Loucy (cell line): ENCODE measurements around the gene PLEKHO2.

Source experiments
- EZH2phosphoT487 ChIP-seq: fragments of 200-600 bp; IDR thresholded peaks from 2 replicates; pipeline ENCODE4 v1.6.1; 2018; ENCODE audit warnings: antibody characterized with exemption, mild to moderate bottlenecking, moderate library complexity, borderline replicate concordance
- TF ChIP-seq, protein P1 (sequence below): fragments of 200-600 bp; sonication (generic); conservative IDR thresholded peaks from 2 replicates; pipeline ENCODE4 v1.5.1; 2014; ENCODE audit warnings: mild to moderate bottlenecking, antibody characterized with exemption, low read length

DNA sequence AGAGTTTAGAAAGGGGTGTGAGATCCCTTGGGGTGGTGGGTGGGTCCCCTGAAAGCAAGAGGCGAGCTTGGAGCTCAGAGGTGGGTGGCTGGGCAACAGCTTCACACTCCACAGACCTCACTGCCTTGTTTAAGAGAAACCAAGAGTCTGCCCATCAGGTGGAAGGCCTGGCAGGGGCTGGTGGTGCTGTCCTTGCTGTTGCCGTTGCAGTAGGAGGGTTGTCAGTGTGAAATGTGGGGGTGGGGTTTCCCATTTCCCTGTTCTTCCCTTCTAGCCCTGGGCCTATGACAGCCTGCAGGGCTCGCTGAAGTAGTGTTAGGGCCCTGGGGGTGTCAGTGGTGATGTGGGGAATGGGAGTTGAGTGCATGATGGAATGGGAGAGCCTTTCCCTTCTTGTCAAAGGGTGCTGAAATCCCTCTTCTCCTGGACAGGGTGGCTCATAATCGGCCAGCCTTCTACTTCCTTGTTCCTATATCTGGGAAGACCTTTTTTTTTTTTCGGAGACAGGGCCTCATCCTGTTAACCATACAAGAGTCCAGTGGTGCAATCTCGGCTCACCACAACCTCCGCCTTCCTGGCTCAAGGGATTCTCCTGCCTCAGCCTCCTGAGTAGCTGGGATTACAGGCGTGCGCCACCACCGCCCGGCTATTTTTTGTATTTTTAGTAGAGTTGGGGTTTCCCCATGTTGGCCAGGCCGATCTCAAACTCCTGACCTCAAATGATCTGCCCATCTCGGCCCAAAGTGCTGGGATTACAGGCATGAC, 4.3 kb downstream of the PLEKHO2 start:
- TF ChIP-seq, protein P1, sequence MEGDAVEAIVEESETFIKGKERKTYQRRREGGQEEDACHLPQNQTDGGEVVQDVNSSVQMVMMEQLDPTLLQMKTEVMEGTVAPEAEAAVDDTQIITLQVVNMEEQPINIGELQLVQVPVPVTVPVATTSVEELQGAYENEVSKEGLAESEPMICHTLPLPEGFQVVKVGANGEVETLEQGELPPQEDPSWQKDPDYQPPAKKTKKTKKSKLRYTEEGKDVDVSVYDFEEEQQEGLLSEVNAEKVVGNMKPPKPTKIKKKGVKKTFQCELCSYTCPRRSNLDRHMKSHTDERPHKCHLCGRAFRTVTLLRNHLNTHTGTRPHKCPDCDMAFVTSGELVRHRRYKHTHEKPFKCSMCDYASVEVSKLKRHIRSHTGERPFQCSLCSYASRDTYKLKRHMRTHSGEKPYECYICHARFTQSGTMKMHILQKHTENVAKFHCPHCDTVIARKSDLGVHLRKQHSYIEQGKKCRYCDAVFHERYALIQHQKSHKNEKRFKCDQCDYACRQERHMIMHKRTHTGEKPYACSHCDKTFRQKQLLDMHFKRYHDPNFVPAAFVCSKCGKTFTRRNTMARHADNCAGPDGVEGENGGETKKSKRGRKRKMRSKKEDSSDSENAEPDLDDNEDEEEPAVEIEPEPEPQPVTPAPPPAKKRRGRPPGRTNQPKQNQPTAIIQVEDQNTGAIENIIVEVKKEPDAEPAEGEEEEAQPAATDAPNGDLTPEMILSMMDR: no peak
- TF ChIP-seq EZH2phosphoT487: no peak
